Osteocyte (in vitro differentiated cells): Measurements from ENCODE around the gene CCDC141. TPM values are rescaled to one million over a fixed set of nuclear protein-coding genes. Genes with fewer than 3 reads are reported as not detected.

ENCODE experiments used
- DNase-seq: peaks from one replicate; pipeline ENCODE4 v3.0.0; 2021; ENCODE audit warnings: mixed read lengths; ENCODE audit not compliant: unreplicated experiment; ENCODE audit errors: extremely low spot score
- H3K27ac Mint-ChIP-seq: one replicate; pipeline ENCODE4 v1.8.0; 2021; ENCODE audit warnings: mild to moderate bottlenecking, mixed read lengths; ENCODE audit not compliant: unreplicated experiment
- H3K27me3 Mint-ChIP-seq: one replicate; pipeline ENCODE4 v1.8.0; 2021; ENCODE audit warnings: mixed read lengths; ENCODE audit not compliant: unreplicated experiment
- H3K36me3 Mint-ChIP-seq: one replicate; pipeline ENCODE4 v1.8.0; 2021; ENCODE audit warnings: mixed read lengths; ENCODE audit not compliant: unreplicated experiment
- H3K4me1 Mint-ChIP-seq: one replicate; pipeline ENCODE4 v1.8.0; 2021; ENCODE audit warnings: mixed read lengths; ENCODE audit not compliant: unreplicated experiment
- H3K4me3 Mint-ChIP-seq: one replicate; pipeline ENCODE4 v1.8.0; 2021; ENCODE audit warnings: mild to moderate bottlenecking, moderate library complexity, mixed read lengths; ENCODE audit not compliant: unreplicated experiment
- H3K9me3 Mint-ChIP-seq: one replicate; pipeline ENCODE4 v1.8.0; 2021; ENCODE audit warnings: mixed read lengths; ENCODE audit not compliant: unreplicated experiment
- CTCF ChIP-seq: fragments of 200-600 bp; sonication (generic); IDR thresholded peaks from 2 replicates; pipeline ENCODE4 v1.5.0; 2021; ENCODE audit warnings: antibody characterized with exemption, mild to moderate bottlenecking, moderate library complexity
- total RNA-seq: library from RNA; stranded (reverse); gene quantifications from 2 replicates; pipeline ENCODE4 v1.2.1, GENCODE V29; 2021

The CCDC141 gene
- total RNA-seq, 1 donor from 2014 or later = not detected

- no peaks in the 10 kb centered on the region for H3K9me3 Mint-ChIP-seq
- H3K4me3 Mint-ChIP-seq = no peak overlapping the region
- DNase-seq = no peak
- peaks cover 12% of the 10 kb centered on the region for H3K27me3 Mint-ChIP-seq
- H3K27ac Mint-ChIP-seq = no peak overlapping the region
- TF ChIP-seq CTCF = no peak
- no peaks in the 10 kb centered on the region for H3K36me3 Mint-ChIP-seq
- no peaks in the 10 kb centered on the region for H3K4me1 Mint-ChIP-seq
Observed at GRCh38 chr2:178810422-178810821, 239.5 kb downstream of the CCDC141 start.

DNA sequence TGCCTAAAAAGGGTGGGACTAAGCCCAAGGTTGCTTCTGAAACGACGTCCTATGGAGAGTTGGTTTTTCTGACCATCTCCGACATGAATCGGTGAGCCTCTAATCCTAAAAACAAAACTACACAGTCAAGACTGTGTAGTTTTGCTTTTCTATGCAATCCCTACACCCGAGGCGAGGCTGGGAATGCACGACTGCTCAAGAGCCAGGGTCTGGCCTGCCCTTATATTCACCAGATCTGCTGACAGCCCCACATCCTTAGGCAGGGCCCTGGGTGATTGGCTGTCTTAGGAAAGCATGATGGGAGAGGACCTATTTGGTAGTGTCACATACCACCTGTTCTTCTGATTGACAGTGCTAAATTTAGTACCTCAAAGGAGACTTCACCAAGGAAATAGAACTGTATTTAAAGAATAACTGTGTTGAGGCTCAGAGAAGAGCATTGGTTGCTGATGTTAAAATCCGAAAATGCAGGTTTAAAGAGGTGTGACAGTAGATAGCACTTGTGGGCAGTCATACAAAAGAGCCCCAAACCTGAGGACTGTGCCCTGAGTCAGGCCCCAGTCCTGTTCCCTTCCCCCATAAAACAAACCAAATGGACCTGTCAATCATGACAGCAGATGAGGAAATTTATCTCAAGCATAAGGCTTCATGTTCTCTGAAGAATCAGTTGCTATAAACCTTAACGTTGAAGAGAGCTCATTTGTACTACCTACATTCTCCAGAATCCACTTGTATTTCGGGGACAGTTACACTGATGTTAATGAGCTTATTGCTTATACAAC lies 242.5 kb downstream of the CCDC141 start, which contains the start of gene TTN:
Gene TTN, minus strand, starts transcription at position 197 of the 782 bp plus-strand sequence. CDS start 2,781 bp downstream, outside the sequence.
- no peak within 1 kb of the TSS for H3K27ac Mint-ChIP-seq
- no peaks in the 10 kb centered on the region for H3K36me3 Mint-ChIP-seq
- no peaks in the 10 kb centered on the region for H3K4me1 Mint-ChIP-seq
- no peak for TF ChIP-seq CTCF
- DNase-seq = no peak
- no peaks in the 10 kb centered on the region for H3K9me3 Mint-ChIP-seq
- H3K4me3 Mint-ChIP-seq = no peak within 1 kb of the TSS
- peaks cover 18% of the 10 kb centered on the region for H3K27me3 Mint-ChIP-seq

- no peak for DNase-seq
Observed at GRCh38 chr2:178806543-178806942, 243.4 kb downstream of the CCDC141 start.

DNA sequence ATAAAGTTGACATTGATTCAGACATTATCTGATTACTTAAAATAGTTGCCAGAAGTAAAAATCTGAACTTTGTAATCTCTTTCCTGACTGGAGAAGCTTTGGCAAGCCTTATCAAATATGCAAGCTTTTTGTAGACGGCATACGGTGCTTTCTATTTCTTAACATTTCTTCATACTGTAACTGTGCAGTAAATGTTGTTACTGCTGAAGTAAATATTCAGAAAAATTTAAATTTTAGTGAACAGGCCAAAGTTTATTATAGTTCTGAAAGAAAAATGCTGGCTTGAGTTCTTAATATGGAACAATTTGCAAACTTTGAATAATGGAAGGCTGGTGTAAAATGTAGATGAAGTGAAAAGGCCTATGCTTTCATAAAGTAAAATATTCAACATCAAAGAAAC lies 244.5 kb downstream of the CCDC141 start:
- Mint-ChIP-seq H3K27me3 (peaks cover 16% of the 10 kb centered on the region), H3K36me3 (no peaks in the 10 kb centered on the region), H3K4me3 (no peak overlapping the region), H3K27ac (no peak overlapping the region), H3K9me3 (no peaks in the 10 kb centered on the region), H3K4me1 (no peaks in the 10 kb centered on the region)
- TF ChIP-seq CTCF = no peak
- DNase-seq = no peak

More at GRCh38 chr2:178806543-178806942, 243.4 kb downstream of the CCDC141 start:
- H3K9me3 Mint-ChIP-seq = no peaks in the 10 kb centered on the region
- H3K27me3 Mint-ChIP-seq = peaks cover 16% of the 10 kb centered on the region
- H3K4me1 Mint-ChIP-seq = no peaks in the 10 kb centered on the region
- no peaks in the 10 kb centered on the region for H3K36me3 Mint-ChIP-seq
- no peak overlapping the region for H3K27ac Mint-ChIP-seq
- TF ChIP-seq CTCF = no peak
- no peak overlapping the region for H3K4me3 Mint-ChIP-seq

DNA sequence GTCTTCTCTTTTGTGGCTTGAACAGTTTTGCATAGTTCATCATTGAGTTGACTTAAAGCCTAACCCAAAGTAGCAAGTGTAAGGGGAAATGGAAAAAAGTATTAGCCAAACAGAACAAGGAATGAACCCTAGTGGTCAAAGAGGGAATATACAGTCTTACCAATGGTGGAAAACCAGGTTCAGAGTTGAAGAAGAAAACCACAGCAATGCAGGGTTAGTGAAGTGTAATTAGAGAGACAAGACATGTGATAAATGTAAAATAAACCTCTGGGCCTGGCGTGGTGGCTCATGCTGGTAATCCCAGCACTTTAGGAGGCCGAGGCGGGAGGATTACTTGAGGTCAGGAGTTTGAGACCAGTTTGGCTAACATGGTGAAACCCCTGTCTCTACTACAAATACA lies 245.1 kb downstream of the CCDC141 start:
- H3K9me3 Mint-ChIP-seq = no peaks in the 10 kb centered on the region
- no peaks in the 10 kb centered on the region for H3K36me3 Mint-ChIP-seq
- H3K27me3 Mint-ChIP-seq = peaks cover 16% of the 10 kb centered on the region
- peak; percentile 46 for TF ChIP-seq CTCF
- no peak overlapping the region for H3K27ac Mint-ChIP-seq
- no peaks in the 10 kb centered on the region for H3K4me1 Mint-ChIP-seq
- no peak overlapping the region for H3K4me3 Mint-ChIP-seq
- no peak for DNase-seq
